SK-N-SH treated with all-trans-retinoic acid at 6 μM for 48 hours (cell line): ENCODE results near the gene GNA15.

ENCODE experiments used
- ATAC-seq: fragments of 200-7000 bp; cut with Tn5 transposase; 3 replicates; pipeline ENCODE4 v1.9.1; 2020; ENCODE audit warnings: mild to moderate bottlenecking, moderate library complexity
- ARNTL ChIP-seq: fragments of 450-650 bp; formaldehyde crosslinking; IDR thresholded peaks from 2 replicates; pipeline ENCODE4 v1.5.0; 2020; ENCODE audit warnings: low read depth, mild to moderate bottlenecking, moderate library complexity, borderline replicate concordance
- BACH2 ChIP-seq: fragments of 250-450 bp; sonication (Bioruptor Pico); IDR thresholded peaks from 2 replicates; pipeline ENCODE4 v1.9.0; 2021; ENCODE audit warnings: mild to moderate bottlenecking, borderline replicate concordance
- CSDC2 ChIP-seq: fragments of 250-450 bp; sonication (Bioruptor Pico); IDR thresholded peaks from 2 replicates; pipeline ENCODE4 v1.5.0; 2020; ENCODE audit warnings: mild to moderate bottlenecking, moderate library complexity
- ESRRG ChIP-seq: fragments of 250-450 bp; sonication (Bioruptor Pico); IDR thresholded peaks from 2 replicates; pipeline ENCODE4 v1.6.1; 2021; ENCODE audit warnings: mild to moderate bottlenecking
- GLIS3 ChIP-seq: fragments of 250-450 bp; sonication (Bioruptor Pico); IDR thresholded peaks from 2 replicates; pipeline ENCODE4 v1.5.0; 2020; ENCODE audit warnings: mild to moderate bottlenecking, moderate library complexity
- ISL1 ChIP-seq: fragments of 250-450 bp; sonication (Bioruptor Pico); IDR thresholded peaks from 2 replicates; pipeline ENCODE4 v2.1.2; 2022; ENCODE audit warnings: mild to moderate bottlenecking, moderate library complexity
- OSR1 ChIP-seq: fragments of 250-450 bp; sonication (Bioruptor Pico); IDR thresholded peaks from 2 replicates; pipeline ENCODE4 v1.8.0; 2022; ENCODE audit warnings: moderate library complexity, mild to moderate bottlenecking, inconsistent platforms
- PATZ1 ChIP-seq: fragments of 250-450 bp; sonication (Bioruptor Pico); IDR thresholded peaks from 2 replicates; pipeline ENCODE4 v1.8.0; 2020; ENCODE audit warnings: mild to moderate bottlenecking, moderate library complexity, borderline replicate concordance
- PPARA ChIP-seq: fragments of 250-450 bp; sonication (Bioruptor Pico); IDR thresholded peaks from 2 replicates; pipeline ENCODE4 v1.5.0; 2020; ENCODE audit warnings: mild to moderate bottlenecking, borderline replicate concordance
- RARB ChIP-seq: fragments of 250-450 bp; sonication (Bioruptor Pico); IDR thresholded peaks from 2 replicates; pipeline ENCODE4 v1.8.0; 2021; ENCODE audit warnings: mild to moderate bottlenecking, moderate library complexity
- SNAI2 ChIP-seq: fragments of 250-450 bp; sonication (Bioruptor Pico); IDR thresholded peaks from 2 replicates; pipeline ENCODE4 v1.5.0; 2020; ENCODE audit warnings: mild to moderate bottlenecking, moderate library complexity
- TCF4 ChIP-seq: fragments of 250-450 bp; sonication (Bioruptor Pico); IDR thresholded peaks from 2 replicates; pipeline ENCODE4 v1.8.0; 2021; ENCODE audit warnings: mild to moderate bottlenecking, moderate library complexity, borderline replicate concordance
- TOX ChIP-seq: fragments of 250-450 bp; sonication (Bioruptor Pico); IDR thresholded peaks from 2 replicates; pipeline ENCODE4 v1.8.0; 2021; ENCODE audit warnings: mild to moderate bottlenecking, moderate library complexity, borderline replicate concordance
- ZC3H10 ChIP-seq: fragments of 250-450 bp; sonication (Bioruptor Pico); IDR thresholded peaks from 2 replicates; pipeline ENCODE4 v1.5.1; 2021; ENCODE audit warnings: mild to moderate bottlenecking, moderate library complexity
- ZFP3 ChIP-seq: fragments of 250-450 bp; sonication (Bioruptor Pico); IDR thresholded peaks from 2 replicates; pipeline ENCODE4 v1.5.0; 2020; ENCODE audit warnings: mild to moderate bottlenecking, moderate library complexity
- ZFP30 ChIP-seq: fragments of 450-650 bp; formaldehyde crosslinking; IDR thresholded peaks from 2 replicates; pipeline ENCODE4 v1.5.0; 2022; ENCODE audit warnings: mild to moderate bottlenecking, moderate library complexity
- ZNF565 ChIP-seq: fragments of 450-650 bp; formaldehyde crosslinking; conservative IDR thresholded peaks from 2 replicates; pipeline ENCODE4 v1.5.0; 2020; ENCODE audit warnings: low read depth, mild to moderate bottlenecking, moderate library complexity
- ZNF70 ChIP-seq: fragments of 450-650 bp; formaldehyde crosslinking; IDR thresholded peaks from 2 replicates; pipeline ENCODE4 v1.5.0; 2020; ENCODE audit warnings: mild to moderate bottlenecking, moderate library complexity
- ZNF8 ChIP-seq: fragments of 450-650 bp; formaldehyde crosslinking; IDR thresholded peaks from 2 replicates; pipeline ENCODE4 v1.5.0; 2020; ENCODE audit warnings: mild to moderate bottlenecking, moderate library complexity
- TF ChIP-seq, protein P1 (sequence below): fragments of 250-450 bp; sonication (Bioruptor Pico); IDR thresholded peaks from 2 replicates; pipeline ENCODE4 v1.8.0; 2021; ENCODE audit warnings: low read depth, mild to moderate bottlenecking, moderate library complexity, borderline replicate concordance
- TF ChIP-seq, protein P2 (sequence below): fragments of 250-450 bp; sonication (Bioruptor Pico); IDR thresholded peaks from 2 replicates; pipeline ENCODE4 v1.5.1; 2021; ENCODE audit warnings: mild to moderate bottlenecking, moderate library complexity

The GNA15 gene

GRCh38 chr19:3104708-3104983 lies 31.2 kb upstream of the GNA15 start:
- ATAC-seq, result no peak
- TF ChIP-seq ZFP3 (CRISPR knock-in tag) (no peak), SNAI2 (CRISPR knock-in tag) (no peak), ZNF8 (CRISPR knock-in tag) (no peak), ARNTL (CRISPR knock-in tag) (no peak), CSDC2 (CRISPR knock-in tag) (no peak), PATZ1 (no peak), TOX (CRISPR knock-in tag) (no peak), GLIS3 (CRISPR knock-in tag) (no peak), PPARA (CRISPR knock-in tag) (no peak), BACH2 (no peak), ESRRG (CRISPR knock-in tag) (no peak), ZC3H10 (no peak), ZFP30 (CRISPR knock-in tag) (no peak), ZNF565 (CRISPR knock-in tag) (no peak)
- TF ChIP-seq, all 23 proteins: peak for 0

- ATAC-seq, result no peak
- TF ChIP-seq GLIS3 (CRISPR knock-in tag), result no peak
- no peak for TF ChIP-seq PPARA (CRISPR knock-in tag)
- TF ChIP-seq ZNF70, result no peak
- no peak for TF ChIP-seq SNAI2 (CRISPR knock-in tag)
- TF ChIP-seq TOX (CRISPR knock-in tag), result no peak
- no peak for TF ChIP-seq ZFP30 (CRISPR knock-in tag)
- no peak for TF ChIP-seq ZNF565 (CRISPR knock-in tag)
- TF ChIP-seq, protein P1, sequence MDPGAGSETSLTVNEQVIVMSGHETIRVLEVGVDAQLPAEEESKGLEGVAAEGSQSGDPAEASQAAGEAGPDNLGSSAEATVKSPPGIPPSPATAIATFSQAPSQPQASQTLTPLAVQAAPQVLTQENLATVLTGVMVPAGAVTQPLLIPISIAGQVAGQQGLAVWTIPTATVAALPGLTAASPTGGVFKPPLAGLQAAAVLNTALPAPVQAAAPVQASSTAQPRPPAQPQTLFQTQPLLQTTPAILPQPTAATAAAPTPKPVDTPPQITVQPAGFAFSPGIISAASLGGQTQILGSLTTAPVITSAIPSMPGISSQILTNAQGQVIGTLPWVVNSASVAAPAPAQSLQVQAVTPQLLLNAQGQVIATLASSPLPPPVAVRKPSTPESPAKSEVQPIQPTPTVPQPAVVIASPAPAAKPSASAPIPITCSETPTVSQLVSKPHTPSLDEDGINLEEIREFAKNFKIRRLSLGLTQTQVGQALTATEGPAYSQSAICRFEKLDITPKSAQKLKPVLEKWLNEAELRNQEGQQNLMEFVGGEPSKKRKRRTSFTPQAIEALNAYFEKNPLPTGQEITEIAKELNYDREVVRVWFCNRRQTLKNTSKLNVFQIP (CRISPR knock-in tag), result no peak
- no peak for TF ChIP-seq ISL1
- TF ChIP-seq CSDC2 (CRISPR knock-in tag), result no peak
- no peak for TF ChIP-seq ZC3H10
- no peak for TF ChIP-seq ARNTL (CRISPR knock-in tag)
- TF ChIP-seq BACH2, result no peak
- TF ChIP-seq ESRRG (CRISPR knock-in tag), result no peak
Observed at GRCh38 chr19:3105641-3106508, 30.0 kb upstream of the GNA15 start.

- ATAC-seq, result no peak
- TF ChIP-seq PATZ1 (no peak), OSR1 (CRISPR knock-in tag) (no peak), SNAI2 (CRISPR knock-in tag) (no peak), ZC3H10 (no peak), ZFP3 (CRISPR knock-in tag) (no peak), BACH2 (no peak)
Observed at GRCh38 chr19:3106509-3107141, 29.2 kb upstream of the GNA15 start.

GRCh38 chr19:3107658-3108057 lies 28.2 kb upstream of the GNA15 start:
- no peak for TF ChIP-seq TCF4 (CRISPR knock-in tag)
- TF ChIP-seq ZNF70, result no peak
- no peak for TF ChIP-seq ZNF565 (CRISPR knock-in tag)
- no peak for TF ChIP-seq RARB (CRISPR knock-in tag)
- TF ChIP-seq ISL1, result no peak
- no peak for TF ChIP-seq GLIS3 (CRISPR knock-in tag)
- no peak for TF ChIP-seq ZFP30 (CRISPR knock-in tag)
- no peak for TF ChIP-seq ZNF8 (CRISPR knock-in tag)
- TF ChIP-seq, protein P1 (CRISPR knock-in tag), result no peak
- TF ChIP-seq ESRRG (CRISPR knock-in tag), result no peak
- TF ChIP-seq, protein P2, sequence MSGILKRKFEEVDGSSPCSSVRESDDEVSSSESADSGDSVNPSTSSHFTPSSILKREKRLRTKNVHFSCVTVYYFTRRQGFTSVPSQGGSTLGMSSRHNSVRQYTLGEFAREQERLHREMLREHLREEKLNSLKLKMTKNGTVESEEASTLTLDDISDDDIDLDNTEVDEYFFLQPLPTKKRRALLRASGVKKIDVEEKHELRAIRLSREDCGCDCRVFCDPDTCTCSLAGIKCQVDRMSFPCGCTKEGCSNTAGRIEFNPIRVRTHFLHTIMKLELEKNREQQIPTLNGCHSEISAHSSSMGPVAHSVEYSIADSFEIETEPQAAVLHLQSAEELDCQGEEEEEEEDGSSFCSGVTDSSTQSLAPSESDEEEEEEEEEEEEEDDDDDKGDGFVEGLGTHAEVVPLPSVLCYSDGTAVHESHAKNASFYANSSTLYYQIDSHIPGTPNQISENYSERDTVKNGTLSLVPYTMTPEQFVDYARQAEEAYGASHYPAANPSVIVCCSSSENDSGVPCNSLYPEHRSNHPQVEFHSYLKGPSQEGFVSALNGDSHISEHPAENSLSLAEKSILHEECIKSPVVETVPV (CRISPR knock-in tag), result no peak
- ATAC-seq, result no peak
